DND-41 (cell line): ENCODE measurements around the gene ZMYM1.

ENCODE experiments used
- ATAC-seq: fragments of 200-7000 bp; cut with Tn5 transposase; 3 replicates; pipeline ENCODE4 v1.9.1; 2021; ENCODE audit warnings: low read depth; ENCODE audit not compliant: insufficient read depth
- DNase-seq: peaks from one replicate; pipeline ENCODE4 v3.0.0-alpha.2; 2020
- H2AFZ ChIP-seq: 2 replicates; pipeline ENCODE4 v1.6.0; 2012; ENCODE audit warnings: low read depth, low read length
- H3K27ac ChIP-seq: 2 replicates; pipeline ENCODE4 v1.5.1; 2012; ENCODE audit warnings: low read length, inconsistent platforms
- H3K27me3 ChIP-seq: fragments of 200-600 bp; sonication (generic); 2 replicates; pipeline ENCODE4 v1.6.0; 2012; ENCODE audit warnings: low read length, mild to moderate bottlenecking, inconsistent platforms; ENCODE audit not compliant: insufficient read depth, poor library complexity
- H3K36me3 ChIP-seq: 2 replicates; pipeline ENCODE4 v1.5.1; 2012; ENCODE audit warnings: low read length, inconsistent platforms; ENCODE audit not compliant: insufficient read depth
- H3K4me1 ChIP-seq: 2 replicates; pipeline ENCODE4 v1.5.1; 2012; ENCODE audit warnings: mild to moderate bottlenecking, low read length; ENCODE audit not compliant: insufficient read depth
- H3K4me2 ChIP-seq: 2 replicates; pipeline ENCODE4 v1.6.0; 2012; ENCODE audit warnings: mild to moderate bottlenecking, moderate library complexity, low read length, inconsistent platforms; ENCODE audit not compliant: insufficient read depth
- H3K4me3 ChIP-seq, 2 experiments: fragments of 200-600 bp in 1 of 2; shearing (Covaris generic) in 1 of 2; 2 replicates each; pipeline ENCODE4 v1.5.1; 2012 to 2016; ENCODE audit warnings: inconsistent platforms in 2 of 2, low read length in 2 of 2, mild to moderate bottlenecking in 2 of 2, low read depth in 1 of 2, moderate library complexity in 1 of 2
- H3K79me2 ChIP-seq: 2 replicates; pipeline ENCODE4 v1.6.0; 2012; ENCODE audit warnings: low read length, inconsistent platforms; ENCODE audit not compliant: insufficient read depth
- H3K9ac ChIP-seq: 2 replicates; pipeline ENCODE4 v1.6.0; 2012; ENCODE audit warnings: low read depth, mild to moderate bottlenecking, inconsistent platforms, low read length, moderate library complexity
- H3K9me3 ChIP-seq: 2 replicates; pipeline ENCODE4 v1.5.1; 2012; ENCODE audit warnings: low read length, moderate library complexity, mild to moderate bottlenecking, inconsistent platforms; ENCODE audit not compliant: insufficient read depth, severe bottlenecking
- H4K20me1 ChIP-seq: 2 replicates; pipeline ENCODE4 v1.6.0; 2012; ENCODE audit warnings: low read length; ENCODE audit not compliant: insufficient read depth
- EZH2 ChIP-seq: IDR thresholded peaks from 3 replicates; pipeline ENCODE4 v1.6.1; 2012; ENCODE audit warnings: borderline replicate concordance, low read depth, mild to moderate bottlenecking, moderate library complexity, low read length, inconsistent platforms; ENCODE audit not compliant: severe bottlenecking
- TF ChIP-seq, protein P1 (sequence below): IDR thresholded peaks from 2 replicates; pipeline ENCODE4 v1.5.1; 2012; ENCODE audit warnings: borderline replicate concordance, low read length, moderate library complexity, mild to moderate bottlenecking; ENCODE audit not compliant: poor library complexity, severe bottlenecking; ENCODE audit errors: extremely low read depth

ZMYM1 gene

DNA sequence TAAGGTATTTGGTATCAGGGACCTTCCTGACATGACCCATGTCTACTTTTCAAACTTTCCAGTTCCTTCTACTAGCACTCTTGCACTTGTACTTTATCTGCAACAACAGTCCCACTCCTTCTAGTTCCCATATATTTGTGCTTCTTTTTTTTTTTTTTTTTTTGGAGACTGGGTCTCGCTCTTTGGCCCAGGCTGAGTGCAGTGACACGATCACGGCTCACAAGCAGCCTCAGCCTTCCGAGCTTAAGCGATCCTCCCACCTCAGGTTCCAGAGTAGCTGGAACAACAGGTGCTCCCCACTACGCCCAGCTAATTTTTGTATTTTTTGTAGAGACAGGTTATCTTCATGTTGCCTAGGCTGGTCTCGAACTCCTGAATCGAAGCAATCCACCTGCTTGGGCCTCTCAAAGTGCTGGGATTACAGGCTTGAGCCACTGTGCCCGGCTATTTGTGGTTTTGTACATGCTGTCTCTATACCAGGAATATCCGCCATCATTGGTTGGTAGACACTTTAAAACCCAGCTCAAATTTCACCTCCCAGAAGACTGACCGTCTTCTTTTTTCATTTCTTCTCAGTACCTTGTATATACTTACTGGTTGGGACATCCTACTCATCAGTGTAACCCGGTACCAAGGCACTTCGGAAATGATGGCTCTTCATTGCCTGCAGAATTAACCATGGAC lies 1.1 kb downstream of the ZMYM1 start:
- Histone ChIP-seq H3K9ac (peak overlapping the region; percentile 66), H3K79me2 (peaks cover 54% of the 10 kb centered on the region), H4K20me1 (peaks cover 2% of the 10 kb centered on the region; the same call in 1 of the 2 replicates), H2AFZ (peak overlapping the region; percentile 83; the same call in 1 of the 2 replicates), H3K36me3 (peaks cover 12% of the 10 kb centered on the region; the same call in 1 of the 2 replicates), H3K4me1 (peaks cover 24% of the 10 kb centered on the region), H3K27ac (peak overlapping the region; percentile 72), H3K4me3 (peak overlapping the region; percentile 42 to 68; a peak in 3 of 4 replicates), H3K9me3 (no peaks in the 10 kb centered on the region), H3K27me3 (no peaks in the 10 kb centered on the region), H3K4me2 (peak overlapping the region; percentile 65)
- DNase-seq, result no peak
- ATAC-seq, result no peak
- no peak for TF ChIP-seq EZH2
- TF ChIP-seq, protein P1, sequence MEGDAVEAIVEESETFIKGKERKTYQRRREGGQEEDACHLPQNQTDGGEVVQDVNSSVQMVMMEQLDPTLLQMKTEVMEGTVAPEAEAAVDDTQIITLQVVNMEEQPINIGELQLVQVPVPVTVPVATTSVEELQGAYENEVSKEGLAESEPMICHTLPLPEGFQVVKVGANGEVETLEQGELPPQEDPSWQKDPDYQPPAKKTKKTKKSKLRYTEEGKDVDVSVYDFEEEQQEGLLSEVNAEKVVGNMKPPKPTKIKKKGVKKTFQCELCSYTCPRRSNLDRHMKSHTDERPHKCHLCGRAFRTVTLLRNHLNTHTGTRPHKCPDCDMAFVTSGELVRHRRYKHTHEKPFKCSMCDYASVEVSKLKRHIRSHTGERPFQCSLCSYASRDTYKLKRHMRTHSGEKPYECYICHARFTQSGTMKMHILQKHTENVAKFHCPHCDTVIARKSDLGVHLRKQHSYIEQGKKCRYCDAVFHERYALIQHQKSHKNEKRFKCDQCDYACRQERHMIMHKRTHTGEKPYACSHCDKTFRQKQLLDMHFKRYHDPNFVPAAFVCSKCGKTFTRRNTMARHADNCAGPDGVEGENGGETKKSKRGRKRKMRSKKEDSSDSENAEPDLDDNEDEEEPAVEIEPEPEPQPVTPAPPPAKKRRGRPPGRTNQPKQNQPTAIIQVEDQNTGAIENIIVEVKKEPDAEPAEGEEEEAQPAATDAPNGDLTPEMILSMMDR, result no peak

DNA sequence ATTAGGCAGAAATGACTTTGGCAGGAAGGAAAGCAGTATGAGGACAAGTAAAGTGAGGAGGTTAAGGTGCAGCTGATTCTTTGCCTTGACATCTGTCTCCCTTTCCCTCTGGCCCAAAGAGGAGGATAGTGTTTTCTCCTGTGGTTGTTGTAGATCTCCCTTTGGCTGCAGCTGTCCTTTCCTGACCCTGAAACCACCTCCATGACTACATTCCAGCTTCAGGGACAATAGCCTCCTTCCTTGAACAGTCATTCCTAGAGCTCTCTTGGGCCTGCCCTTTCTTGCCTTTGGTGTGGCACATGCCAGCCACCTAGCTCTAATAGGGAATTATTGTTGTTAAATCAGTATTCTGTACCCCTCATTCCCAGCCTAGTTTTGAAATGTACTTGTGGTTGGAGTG lies 6.2 kb downstream of the ZMYM1 start:
- Histone ChIP-seq H4K20me1 (peaks cover 8% of the 10 kb centered on the region; the same call in 1 of the 2 replicates), H3K79me2 (peaks cover 88% of the 10 kb centered on the region), H2AFZ (no peak overlapping the region), H3K4me2 (no peak overlapping the region), H3K27ac (no peak overlapping the region), H3K9me3 (no peaks in the 10 kb centered on the region), H3K27me3 (no peaks in the 10 kb centered on the region), H3K9ac (no peak overlapping the region), H3K4me1 (peaks cover 11% of the 10 kb centered on the region), H3K4me3 (no peak overlapping the region), H3K36me3 (peaks cover 12% of the 10 kb centered on the region; the same call in 1 of the 2 replicates)
- no peak for ATAC-seq
- no peak for DNase-seq
- TF ChIP-seq, protein P1, result no peak
- no peak for TF ChIP-seq EZH2

DNA sequence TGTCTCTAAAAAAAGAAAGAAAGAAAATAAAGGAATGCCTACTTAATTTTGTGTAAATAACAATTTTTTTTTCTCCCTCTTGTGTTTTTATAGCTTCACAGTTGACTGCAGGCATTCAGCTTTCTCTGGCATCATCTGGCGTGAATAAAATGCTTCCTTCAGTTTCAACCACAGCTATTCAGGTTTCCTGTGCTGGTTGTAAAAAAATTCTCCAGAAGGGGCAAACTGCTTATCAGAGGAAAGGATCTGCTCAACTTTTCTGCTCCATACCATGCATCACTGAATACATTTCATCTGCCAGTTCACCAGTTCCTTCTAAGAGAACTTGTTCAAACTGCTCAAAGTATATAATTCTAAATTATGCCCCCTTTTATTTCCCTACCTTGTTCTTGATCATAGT lies 18.0 kb downstream of the ZMYM1 start:
- peaks cover 3% of the 10 kb centered on the region; the same call in 1 of the 2 replicates for H3K4me1 ChIP-seq
- H3K4me3 ChIP-seq, result no peak overlapping the region
- H4K20me1 ChIP-seq, result no peaks in the 10 kb centered on the region
- H3K9me3 ChIP-seq, result no peaks in the 10 kb centered on the region
- TF ChIP-seq, protein P1, result no peak
- no peak for TF ChIP-seq EZH2
- ATAC-seq (peak; percentile 57; the same call in 2 of the 3 replicates), DNase-seq (no peak)
- H3K27me3 ChIP-seq, result no peaks in the 10 kb centered on the region
- no peak overlapping the region for H3K9ac ChIP-seq
- H3K27ac ChIP-seq, result no peak overlapping the region
- H2AFZ ChIP-seq, result no peak overlapping the region
- peaks cover 78% of the 10 kb centered on the region for H3K36me3 ChIP-seq
- no peak overlapping the region for H3K4me2 ChIP-seq
- peaks cover 9% of the 10 kb centered on the region; the same call in 1 of the 2 replicates for H3K79me2 ChIP-seq
